Cardiac muscle cell (in vitro differentiated cells and primary cell): ENCODE results near the gene SLAMF1. TPM values are rescaled to one million over a fixed set of nuclear protein-coding genes. Genes with fewer than 3 reads are reported as not detected.

ENCODE experiments used
- DNase-seq, 2 donors: peaks; one replicate each; pipeline versions ENCODE4 v3.0.0 to v3.0.0-alpha.2; 2010 to 2017; ENCODE audit warnings: low read depth in 1 of 2, low spot score in 1 of 2
- H3K27ac ChIP-seq: fragments of 200-600 bp; sonication (generic); 2 replicates; pipeline ENCODE4 v1.5.1; 2016
- H3K27me3 ChIP-seq: fragments of 200-600 bp; sonication (generic); 2 replicates; pipeline ENCODE4 v1.6.0; 2016; ENCODE audit warnings: control low read depth
- H3K36me3 ChIP-seq: fragments of 200-600 bp; sonication (generic); 2 replicates; pipeline ENCODE4 v1.5.1; 2016; ENCODE audit warnings: control low read depth
- H3K4me1 ChIP-seq: fragments of 200-600 bp; sonication (generic); 2 replicates; pipeline ENCODE4 v1.8.1; 2017; ENCODE audit warnings: low read depth, mild to moderate bottlenecking, mixed run types
- H3K4me3 ChIP-seq: fragments of 200-600 bp; sonication (generic); 2 replicates; pipeline ENCODE4 v1.5.1; 2016; ENCODE audit warnings: mild to moderate bottlenecking
- H3K9me3 ChIP-seq: fragments of 200-600 bp; sonication (generic); 2 replicates; pipeline ENCODE4 v1.5.1; 2017; ENCODE audit warnings: low read depth, mild to moderate bottlenecking, control low read depth
- polyA plus RNA-seq: library from polyadenylated mRNA; unstranded; fragments of >200 nt; fragmentation: Nextera tagmentation; extraction: Ambion mirVana; gene quantifications from 2 replicates; pipeline ENCODE4 v1.2.1, GENCODE V29; 2016
- total RNA-seq: library from RNA; depleted of rRNA; stranded (reverse); fragments of >200 nt; gene quantifications from 2 replicates; pipeline ENCODE4 v1.2.3, GENCODE V29; 2016
- TF ChIP-seq, protein P1 (sequence below): IDR thresholded peaks from 2 replicates; pipeline ENCODE4 v1.5.1; 2012; ENCODE audit warnings: low read depth, mild to moderate bottlenecking, low read length

SLAMF1 gene
- total and polyA plus RNA-seq, 2 experiments from 2014 or later = not detected

DNA sequence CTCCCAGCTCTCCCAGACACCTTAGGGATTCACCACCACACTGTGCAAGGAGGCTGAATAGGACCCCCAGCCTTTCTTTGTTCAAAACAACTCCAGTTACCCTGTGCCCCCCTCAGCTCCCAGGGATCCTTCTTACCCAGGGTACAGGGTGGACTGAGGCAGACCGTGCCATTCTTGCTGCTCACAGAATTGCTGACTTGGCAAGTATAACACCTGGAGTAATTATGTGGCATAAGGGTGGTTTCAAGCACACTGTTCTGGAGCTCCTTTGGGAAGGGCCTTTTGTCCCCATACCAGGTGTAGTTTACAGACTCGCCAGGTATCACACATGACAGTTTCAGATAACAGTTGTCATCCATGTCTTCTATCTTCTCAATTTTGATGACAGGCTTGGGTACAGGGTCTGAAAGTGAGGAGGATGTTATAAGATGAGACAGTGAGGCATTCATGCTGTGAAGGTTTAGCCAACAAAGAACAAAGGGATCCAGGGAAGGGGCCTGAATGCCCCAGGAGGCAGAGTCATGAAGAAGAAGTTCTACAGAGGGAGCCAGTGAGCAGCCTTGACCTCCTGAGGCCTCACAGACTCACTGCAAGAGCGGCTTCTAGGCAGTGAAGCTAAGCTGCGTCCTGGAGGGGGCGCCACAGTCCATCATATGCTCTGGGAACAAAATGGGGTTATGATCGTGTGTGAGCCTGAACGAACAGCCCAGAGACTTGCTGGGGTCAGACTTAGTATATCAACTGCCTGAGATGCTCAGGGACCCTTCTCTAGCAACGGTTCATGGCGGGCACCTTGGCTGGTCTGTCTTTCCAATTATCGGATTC, 34.4 kb upstream of the SLAMF1 start:
- Histone ChIP-seq H3K36me3 (no peaks in the 10 kb centered on the region), H3K4me3 (no peak overlapping the region), H3K27me3 (no peaks in the 10 kb centered on the region), H3K9me3 (no peaks in the 10 kb centered on the region), H3K4me1 (no peaks in the 10 kb centered on the region), H3K27ac (no peak overlapping the region)
- peak; percentile 87 to 91 for DNase-seq
- TF ChIP-seq, protein P1, sequence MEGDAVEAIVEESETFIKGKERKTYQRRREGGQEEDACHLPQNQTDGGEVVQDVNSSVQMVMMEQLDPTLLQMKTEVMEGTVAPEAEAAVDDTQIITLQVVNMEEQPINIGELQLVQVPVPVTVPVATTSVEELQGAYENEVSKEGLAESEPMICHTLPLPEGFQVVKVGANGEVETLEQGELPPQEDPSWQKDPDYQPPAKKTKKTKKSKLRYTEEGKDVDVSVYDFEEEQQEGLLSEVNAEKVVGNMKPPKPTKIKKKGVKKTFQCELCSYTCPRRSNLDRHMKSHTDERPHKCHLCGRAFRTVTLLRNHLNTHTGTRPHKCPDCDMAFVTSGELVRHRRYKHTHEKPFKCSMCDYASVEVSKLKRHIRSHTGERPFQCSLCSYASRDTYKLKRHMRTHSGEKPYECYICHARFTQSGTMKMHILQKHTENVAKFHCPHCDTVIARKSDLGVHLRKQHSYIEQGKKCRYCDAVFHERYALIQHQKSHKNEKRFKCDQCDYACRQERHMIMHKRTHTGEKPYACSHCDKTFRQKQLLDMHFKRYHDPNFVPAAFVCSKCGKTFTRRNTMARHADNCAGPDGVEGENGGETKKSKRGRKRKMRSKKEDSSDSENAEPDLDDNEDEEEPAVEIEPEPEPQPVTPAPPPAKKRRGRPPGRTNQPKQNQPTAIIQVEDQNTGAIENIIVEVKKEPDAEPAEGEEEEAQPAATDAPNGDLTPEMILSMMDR = peak; percentile 79

DNA sequence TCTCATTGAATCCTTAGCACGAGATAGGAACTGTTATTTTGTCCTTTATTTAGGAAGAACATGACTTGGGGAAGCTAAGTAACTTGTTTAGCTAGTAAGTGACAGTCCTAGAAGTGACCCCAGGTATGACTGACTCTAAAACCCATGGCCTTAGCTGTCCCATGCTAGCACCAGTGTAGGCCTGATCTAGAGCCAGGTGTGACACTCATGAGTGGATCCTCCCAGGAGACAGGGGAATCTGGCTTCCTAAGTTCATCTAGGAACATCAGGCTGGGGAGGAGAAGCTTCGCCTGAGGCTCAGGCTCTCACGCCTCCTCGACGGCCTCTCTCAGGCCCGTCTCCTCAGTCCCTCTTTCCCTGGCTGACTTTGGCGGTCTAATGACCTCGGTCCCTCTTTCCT, 33.6 kb upstream of the SLAMF1 start:
- Histone ChIP-seq H3K27ac (no peak overlapping the region), H3K9me3 (no peaks in the 10 kb centered on the region), H3K4me1 (no peaks in the 10 kb centered on the region), H3K27me3 (no peaks in the 10 kb centered on the region), H3K4me3 (no peak overlapping the region), H3K36me3 (no peaks in the 10 kb centered on the region)
- TF ChIP-seq, protein P1 = no peak
- no peak for DNase-seq

DNA sequence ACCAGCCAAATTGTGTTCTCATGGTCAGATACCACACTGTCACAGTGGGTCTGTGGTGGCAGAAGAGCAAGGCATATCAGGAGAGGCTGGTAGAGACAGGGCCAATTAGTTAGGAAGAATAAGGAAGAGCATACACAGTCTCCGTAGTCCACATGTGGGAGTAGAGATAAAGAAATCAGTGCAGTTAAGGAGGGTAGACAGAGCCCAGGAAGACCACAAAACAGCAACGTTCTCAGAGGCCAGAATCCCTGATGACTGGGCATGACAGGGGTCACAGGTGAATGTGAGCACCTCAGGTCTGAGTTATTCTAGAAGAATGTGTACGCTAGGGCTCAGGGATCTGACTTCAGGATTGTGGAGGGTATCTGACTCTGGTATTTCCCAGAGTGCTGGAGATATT, 33.0 kb upstream of the SLAMF1 start:
- TF ChIP-seq, protein P1 = no peak
- H3K27me3 ChIP-seq = no peaks in the 10 kb centered on the region
- H3K36me3 ChIP-seq = no peaks in the 10 kb centered on the region
- no peak overlapping the region for H3K27ac ChIP-seq
- no peaks in the 10 kb centered on the region for H3K4me1 ChIP-seq
- no peak for DNase-seq
- no peak overlapping the region for H3K4me3 ChIP-seq
- H3K9me3 ChIP-seq = no peaks in the 10 kb centered on the region

DNA sequence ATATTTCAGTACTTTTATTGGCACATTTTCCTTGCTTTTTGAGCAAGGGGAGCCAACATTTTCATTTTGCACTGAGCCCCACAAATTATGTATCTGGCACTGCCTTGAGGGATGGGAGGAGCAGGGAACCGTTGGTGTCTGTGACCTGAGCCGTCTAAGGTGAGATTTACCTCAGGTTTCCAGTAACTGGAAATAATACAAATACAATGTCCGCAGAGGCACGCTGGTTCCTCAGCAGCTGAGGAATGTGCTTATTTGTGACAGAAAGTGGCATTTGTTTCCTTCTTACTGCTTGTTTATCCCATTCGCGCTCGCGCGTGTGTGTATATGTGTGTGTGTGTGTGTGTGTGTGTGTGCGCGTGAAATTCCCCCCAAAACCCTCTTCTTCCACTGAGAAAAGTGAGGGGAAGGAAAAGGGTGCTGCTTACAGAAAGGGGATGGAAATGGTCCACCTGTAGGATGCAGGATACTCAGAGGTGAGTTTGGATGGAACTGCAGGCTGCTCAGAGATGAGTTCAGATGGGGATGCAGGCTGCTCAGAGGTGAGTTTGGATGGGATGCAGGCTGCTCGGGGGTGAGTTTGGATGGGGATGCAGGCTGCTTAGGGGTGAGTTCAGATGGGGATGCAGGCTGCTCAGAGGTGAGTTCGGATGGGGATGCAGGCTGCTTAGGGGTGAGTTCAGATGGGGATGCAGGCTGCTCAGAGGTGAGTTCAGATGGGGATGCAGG, 30.2 kb upstream of the SLAMF1 start:
- no peaks in the 10 kb centered on the region for H3K4me1 ChIP-seq
- no peaks in the 10 kb centered on the region for H3K9me3 ChIP-seq
- H3K4me3 ChIP-seq = no peak overlapping the region
- no peaks in the 10 kb centered on the region for H3K36me3 ChIP-seq
- H3K27ac ChIP-seq = no peak overlapping the region
- no peak for DNase-seq
- H3K27me3 ChIP-seq = peaks cover 3% of the 10 kb centered on the region
- TF ChIP-seq, protein P1 = no peak

DNA sequence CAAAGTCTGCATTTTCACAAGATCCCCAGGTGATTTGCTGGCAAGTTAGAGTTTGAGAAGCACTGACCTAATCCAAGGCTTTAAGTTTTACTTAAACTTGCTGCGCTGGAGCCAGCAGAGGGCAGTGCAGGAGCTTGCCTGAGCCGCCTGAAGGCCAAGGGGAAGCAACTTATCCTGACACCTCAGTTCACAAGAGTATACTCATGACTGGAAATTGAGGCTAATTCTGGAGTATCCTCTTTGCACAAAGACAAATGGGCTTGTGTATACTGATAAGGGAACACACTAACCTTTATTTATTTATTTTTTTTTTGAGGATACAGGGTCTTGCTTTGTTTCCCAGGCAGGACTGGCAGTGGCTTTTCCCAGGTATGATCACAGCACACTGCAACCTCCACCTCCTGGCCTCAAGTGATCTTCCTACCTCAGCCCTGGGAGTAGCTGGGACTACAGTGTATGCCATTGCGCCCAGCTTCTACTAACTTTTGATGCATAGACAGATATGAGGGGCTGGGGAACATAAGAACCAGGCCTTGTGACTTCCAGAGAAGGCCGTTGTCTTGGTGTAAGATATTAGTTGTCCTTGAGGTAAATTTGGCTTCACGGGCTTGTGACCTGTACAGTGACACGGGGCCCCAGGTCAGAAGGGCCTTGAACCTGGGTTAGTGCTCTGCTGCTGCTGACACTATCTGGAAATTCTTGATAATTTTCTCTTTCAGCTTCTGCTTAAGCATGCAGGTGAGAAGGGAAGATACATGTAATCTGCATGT, 29.0 kb upstream of the SLAMF1 start:
- TF ChIP-seq, protein P1 = peak; percentile 92
- DNase-seq = peak; percentile 80

More for the DNA sequence above, 29.0 kb upstream of the SLAMF1 start:
- H3K36me3 ChIP-seq = no peaks in the 10 kb centered on the region
- H3K27ac ChIP-seq = no peak overlapping the region
- no peaks in the 10 kb centered on the region for H3K4me1 ChIP-seq
- peaks cover 3% of the 10 kb centered on the region for H3K27me3 ChIP-seq
- no peaks in the 10 kb centered on the region for H3K9me3 ChIP-seq
- no peak overlapping the region for H3K4me3 ChIP-seq
